Measurements from ENCODE around the gene BAZ2B. TPM values are rescaled to one million over a fixed set of nuclear protein-coding genes. Genes with fewer than 3 reads are reported as not detected.

BAZ2B gene
- total RNA-seq, 2 experiments from 2014 or later: 3.7 to 11.8 TPM

- H3K9me2 ChIP-seq (ENCODE audit: insufficient read depth, low read length): no peaks in the 10 kb centered on the region
- H3K4me2 ChIP-seq (ENCODE audit: low read length): no peak overlapping the region
- POLR2A ChIA-PET: interaction anchor here (0.6 to 0.9 kb wide), 5 partner anchors 9 to 1965 kb away, joined by 3 to 4 read pairs (median 3); no protein-coding TSS in a partner anchor
- no peak for DNase-seq (ENCODE audit: low spot score)
- H3K9me3 ChIP-seq (ENCODE audit: low read length): no peaks in the 10 kb centered on the region
- no peak overlapping the region for H3K27ac ChIP-seq (ENCODE audit: low read depth, low read length, poor library complexity, severe bottlenecking)
- no peak overlapping the region for H3K4me3 ChIP-seq (ENCODE audit: low read depth, low read length, poor library complexity, severe bottlenecking)
- no peaks in the 10 kb centered on the region for H3K4me1 ChIP-seq (ENCODE audit: insufficient read depth, low read length, poor library complexity, severe bottlenecking)
- intact Hi-C loops (cut with micrococcal nuclease; ENCODE audit: unreplicated experiment): no loop called here
- BruUV-seq (replicated peaks): no TSS peak
- no peaks in the 10 kb centered on the region for H3K79me2 ChIP-seq (ENCODE audit: insufficient read depth, low read depth, low read length)
- CTCF ChIA-PET (ENCODE audit: unreplicated experiment): no interaction called here
- no peak for TF ChIP-seq CTCF (conservative IDR thresholded peaks at IDR 0.05; ENCODE audit: low read length)
- no peak for TF ChIP-seq EZH2phosphoT487 (IDR thresholded peaks at IDR 0.05; ENCODE audit: borderline replicate concordance, low read depth, low read length)
- no peaks in the 10 kb centered on the region for H3K36me3 ChIP-seq (ENCODE audit: insufficient read depth, low read length)
- no peak overlapping the region for H2AFZ ChIP-seq (ENCODE audit: low read length)
- H4K20me1 ChIP-seq (ENCODE audit: insufficient read depth, low read length): no peaks in the 10 kb centered on the region
Measured at GRCh38 chr2:159456500-159457426, 159.6 kb downstream of the BAZ2B start.

GRCh38 chr2:159455330-159455918 is 160.9 kb downstream of the BAZ2B start:
- POLR2A ChIA-PET: interaction anchor here (0.6 to 0.9 kb wide), 6 partner anchors 45 to 380 kb away, joined by 3 to 5 read pairs (median 3); no protein-coding TSS in a partner anchor
- no peak for TF ChIP-seq EZH2phosphoT487 (IDR thresholded peaks at IDR 0.05; ENCODE audit: borderline replicate concordance, low read depth, low read length)
- no peak for TF ChIP-seq CTCF (conservative IDR thresholded peaks at IDR 0.05; ENCODE audit: low read length)
- Histone ChIP-seq H2AFZ (ENCODE audit: low read length) (no peak overlapping the region), H3K9me2 (ENCODE audit: insufficient read depth, low read length) (no peaks in the 10 kb centered on the region), H3K4me3 (ENCODE audit: low read depth, low read length, poor library complexity, severe bottlenecking) (no peak overlapping the region), H3K4me1 (ENCODE audit: insufficient read depth, low read length, poor library complexity, severe bottlenecking) (no peaks in the 10 kb centered on the region), H3K4me2 (ENCODE audit: low read length) (no peak overlapping the region), H4K20me1 (ENCODE audit: insufficient read depth, low read length) (no peaks in the 10 kb centered on the region), H3K36me3 (ENCODE audit: insufficient read depth, low read length) (no peaks in the 10 kb centered on the region), H3K27ac (ENCODE audit: low read depth, low read length, poor library complexity, severe bottlenecking) (no peak overlapping the region), H3K79me2 (ENCODE audit: insufficient read depth, low read depth, low read length) (no peaks in the 10 kb centered on the region), H3K9me3 (ENCODE audit: low read length) (no peaks in the 10 kb centered on the region)
- CTCF ChIA-PET (ENCODE audit: unreplicated experiment): no interaction called here
- intact Hi-C loops (cut with micrococcal nuclease; ENCODE audit: unreplicated experiment): no loop called here
- BruUV-seq (replicated peaks): no TSS peak
- no peak for DNase-seq (ENCODE audit: low spot score)

GRCh38 chr2:159454185-159454584 is 162.2 kb downstream of the BAZ2B start:
- intact Hi-C loops (cut with micrococcal nuclease; ENCODE audit: unreplicated experiment): no loop called here
- DNase-seq (ENCODE audit: low spot score): no peak
- CTCF ChIA-PET (ENCODE audit: unreplicated experiment): no interaction called here

More at GRCh38 chr2:159454185-159454584, 162.2 kb downstream of the BAZ2B start:
- Histone ChIP-seq H3K4me1 (ENCODE audit: insufficient read depth, low read length, poor library complexity, severe bottlenecking) (no peaks in the 10 kb centered on the region), H3K27ac (ENCODE audit: low read depth, low read length, poor library complexity, severe bottlenecking) (no peak overlapping the region), H2AFZ (ENCODE audit: low read length) (no peak overlapping the region), H4K20me1 (ENCODE audit: insufficient read depth, low read length) (no peaks in the 10 kb centered on the region), H3K36me3 (ENCODE audit: insufficient read depth, low read length) (no peaks in the 10 kb centered on the region), H3K4me2 (ENCODE audit: low read length) (no peak overlapping the region), H3K79me2 (ENCODE audit: insufficient read depth, low read depth, low read length) (no peaks in the 10 kb centered on the region), H3K9me2 (ENCODE audit: insufficient read depth, low read length) (no peaks in the 10 kb centered on the region), H3K9me3 (ENCODE audit: low read length) (no peaks in the 10 kb centered on the region), H3K4me3 (ENCODE audit: low read depth, low read length, poor library complexity, severe bottlenecking) (no peak overlapping the region)
- no peak for TF ChIP-seq EZH2phosphoT487 (IDR thresholded peaks at IDR 0.05; ENCODE audit: borderline replicate concordance, low read depth, low read length)
- TF ChIP-seq CTCF (conservative IDR thresholded peaks at IDR 0.05; ENCODE audit: low read length): no peak
- POLR2A ChIA-PET: no interaction called here
- BruUV-seq (replicated peaks): no TSS peak
